Measurements from ENCODE around the gene VKORC1. TPM values are rescaled to one million over a fixed set of nuclear protein-coding genes. Genes with fewer than 3 reads are reported as not detected.

VKORC1 gene
- total RNA-seq, 6 experiments from 2014 or later, result 123 to 184 (median 130) TPM

DNA sequence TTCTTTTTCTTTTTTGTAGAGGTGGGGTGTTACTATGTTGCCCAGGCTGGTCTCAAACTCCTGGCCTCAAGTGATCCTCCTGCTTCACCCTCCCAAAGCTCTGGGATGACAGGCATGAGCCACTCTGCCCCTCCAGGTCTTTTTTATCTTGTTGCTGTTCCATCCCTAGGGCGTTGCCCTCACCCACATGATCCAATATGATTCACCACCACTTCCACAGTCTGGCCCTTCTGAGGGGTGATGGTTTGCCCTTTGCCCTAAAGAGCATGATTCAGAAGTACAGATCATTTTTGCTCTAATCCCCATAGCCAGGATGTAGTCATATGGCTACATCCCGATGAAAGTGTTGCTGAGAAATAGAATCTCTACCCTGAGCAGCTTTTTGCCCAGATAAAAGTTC is 42.5 kb downstream of the VKORC1 start:
- peaks cover 18% of the 10 kb centered on the region for H3K36me3 Mint-ChIP-seq (ENCODE audit: low read depth)
- H3K4me3 Mint-ChIP-seq, result peak overlapping the region; percentile 61
- peak overlapping the region; percentile 98 for H3K27ac Mint-ChIP-seq
- no peaks in the 10 kb centered on the region for H3K9me3 Mint-ChIP-seq
- H3K4me1 Mint-ChIP-seq (ENCODE audit: low read depth), result peaks cover 24% of the 10 kb centered on the region
- peaks cover 4% of the 10 kb centered on the region for H3K27me3 Mint-ChIP-seq (ENCODE audit: insufficient read depth)
- DNase-seq, result peak; percentile 95
- TF ChIP-seq CTCF (IDR thresholded peaks at IDR 0.05), result no peak

DNA sequence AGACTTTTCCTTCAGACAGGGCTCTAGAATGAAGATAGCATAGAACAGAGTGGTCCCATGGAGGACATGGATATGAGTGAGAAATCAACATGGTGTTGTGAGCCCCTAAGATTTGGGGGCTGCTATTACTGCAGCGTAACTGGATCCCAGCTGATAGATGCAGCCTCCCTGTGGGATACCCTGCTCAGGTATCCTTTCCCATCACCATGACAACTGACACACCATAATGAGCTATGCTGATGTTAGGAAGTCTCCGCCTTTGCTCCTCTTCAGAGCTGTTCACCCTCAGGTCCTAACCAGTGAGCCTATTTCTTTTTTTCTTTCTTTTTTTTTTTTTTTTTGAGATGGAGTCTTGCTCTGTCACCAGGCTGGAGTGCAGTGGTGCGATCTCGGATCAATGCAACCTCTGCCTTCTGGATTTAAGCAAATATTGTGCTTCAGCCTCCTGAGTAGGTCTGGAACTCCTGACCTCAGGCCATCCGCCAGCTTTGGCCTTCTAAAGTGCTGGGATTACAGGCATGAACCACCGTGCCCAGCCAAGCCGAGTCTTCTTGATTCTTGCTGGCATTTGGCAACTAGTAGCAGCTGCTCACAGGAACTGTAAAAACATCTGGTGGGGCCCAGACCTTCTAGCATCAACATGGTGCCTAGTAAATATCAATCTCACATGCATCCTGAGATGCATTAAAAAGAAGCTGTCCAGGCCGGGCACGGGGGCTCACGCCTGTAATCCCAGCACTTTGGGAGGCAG is 44.1 kb downstream of the VKORC1 start:
- Mint-ChIP-seq H3K9me3 (no peaks in the 10 kb centered on the region), H3K36me3 (ENCODE audit: low read depth) (peaks cover 5% of the 10 kb centered on the region), H3K4me3 (no peak overlapping the region), H3K4me1 (ENCODE audit: low read depth) (peaks cover 24% of the 10 kb centered on the region), H3K27ac (0 out of 2 replicates have a peak overlapping the region, but pooled peaks have one; percentile 29), H3K27me3 (ENCODE audit: insufficient read depth) (peaks cover 4% of the 10 kb centered on the region)
- no peak for TF ChIP-seq CTCF (IDR thresholded peaks at IDR 0.05)
- no peak for DNase-seq

DNA sequence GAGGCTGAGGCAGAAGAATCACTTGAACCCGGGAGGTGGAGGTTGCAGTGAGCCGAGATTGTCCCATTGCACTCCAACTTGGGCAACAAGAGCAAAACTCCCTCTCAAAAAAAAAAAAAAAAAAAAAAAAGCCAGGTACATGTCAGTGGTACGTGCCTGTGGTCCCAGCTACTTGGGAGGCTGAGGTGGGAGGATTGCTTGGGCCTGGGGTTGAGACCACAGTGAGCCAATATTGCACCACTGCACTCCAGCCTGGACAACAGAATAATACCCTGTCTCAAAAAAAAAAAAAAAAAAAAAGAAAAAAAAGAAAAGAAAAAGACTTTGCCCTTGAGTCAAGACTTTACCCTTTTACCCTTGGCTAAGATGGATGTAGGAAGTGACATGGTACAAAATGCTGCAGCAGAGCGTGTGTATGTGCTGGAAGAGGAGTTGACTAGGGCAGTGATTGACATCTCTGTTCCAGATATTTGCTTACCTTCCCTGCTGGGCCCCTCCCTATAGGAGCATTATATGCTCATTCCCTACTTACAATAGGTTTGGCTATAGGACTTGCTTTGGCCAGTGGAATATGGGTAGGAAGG is 50.6 kb downstream of the VKORC1 start:
- no peak overlapping the region for H3K27ac Mint-ChIP-seq

DNA sequence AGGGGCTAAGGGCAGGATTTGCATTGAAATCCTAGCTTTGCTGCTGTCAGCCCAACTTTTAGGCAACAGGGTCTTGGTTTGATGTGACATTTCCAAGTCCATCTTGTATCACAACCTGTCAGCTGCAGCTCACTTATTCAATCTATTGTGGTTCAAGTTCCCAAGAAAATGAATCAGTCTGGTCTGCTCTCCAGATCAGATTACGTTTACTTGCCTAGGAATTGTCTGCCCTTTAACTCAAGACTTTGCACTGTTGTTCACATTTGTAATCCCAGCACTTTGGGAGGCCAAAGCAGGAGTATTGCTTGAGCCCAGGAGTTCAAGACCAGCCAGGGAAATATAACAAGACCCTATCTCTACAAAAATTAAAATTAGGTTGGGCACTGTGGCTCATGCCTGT is 51.2 kb downstream of the VKORC1 start:
- Mint-ChIP-seq H3K4me1 (ENCODE audit: low read depth) (no peaks in the 10 kb centered on the region), H3K27me3 (ENCODE audit: insufficient read depth) (no peaks in the 10 kb centered on the region; the same call in none of the 2 replicates), H3K27ac (no peak overlapping the region), H3K9me3 (no peaks in the 10 kb centered on the region), H3K36me3 (ENCODE audit: low read depth) (peaks cover 8% of the 10 kb centered on the region; the same call in 1 of the 2 replicates), H3K4me3 (no peak overlapping the region)
- DNase-seq, result no peak
- no peak for TF ChIP-seq CTCF (IDR thresholded peaks at IDR 0.05)

More for the DNA sequence above, 50.6 kb downstream of the VKORC1 start:
- no peak for TF ChIP-seq CTCF (IDR thresholded peaks at IDR 0.05)
- peaks cover 8% of the 10 kb centered on the region; the same call in 1 of the 2 replicates for H3K36me3 Mint-ChIP-seq (ENCODE audit: low read depth)
- H3K27me3 Mint-ChIP-seq (ENCODE audit: insufficient read depth), result peaks cover 2% of the 10 kb centered on the region
- H3K9me3 Mint-ChIP-seq, result no peaks in the 10 kb centered on the region
- no peak overlapping the region for H3K4me3 Mint-ChIP-seq
- H3K4me1 Mint-ChIP-seq (ENCODE audit: low read depth), result no peaks in the 10 kb centered on the region
- no peak for DNase-seq

DNA sequence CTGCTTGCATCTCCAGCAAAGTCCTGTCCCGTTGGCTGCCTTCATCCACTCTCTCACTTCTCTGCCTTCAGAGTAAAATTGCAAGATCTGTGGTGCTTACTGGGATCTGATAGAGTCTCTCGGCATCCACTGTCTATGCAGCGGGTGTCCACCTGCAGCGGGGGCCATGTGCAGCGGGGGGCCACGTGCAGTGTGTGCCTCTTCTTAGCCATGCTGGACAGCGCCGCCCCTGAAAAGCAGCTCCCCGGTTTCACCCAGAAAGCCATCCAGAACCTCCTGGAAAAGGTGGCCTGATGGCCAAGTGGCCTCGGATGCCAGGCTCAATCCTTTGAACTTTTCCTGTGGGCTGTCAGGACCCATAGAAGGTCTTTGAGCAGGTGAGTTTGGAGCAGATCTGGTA is 51.7 kb downstream of the VKORC1 start:
- Mint-ChIP-seq H3K27ac (no peak overlapping the region), H3K36me3 (ENCODE audit: low read depth) (peaks cover 8% of the 10 kb centered on the region; the same call in 1 of the 2 replicates), H3K9me3 (no peaks in the 10 kb centered on the region), H3K4me3 (no peak overlapping the region), H3K27me3 (ENCODE audit: insufficient read depth) (no peaks in the 10 kb centered on the region; the same call in none of the 2 replicates), H3K4me1 (ENCODE audit: low read depth) (no peaks in the 10 kb centered on the region)
- no peak for TF ChIP-seq CTCF (IDR thresholded peaks at IDR 0.05)
- DNase-seq, result no peak

Other genes with a start within 250 kb of the VKORC1 start
- gene BCL7C, start 200.7 kb downstream of the VKORC1 start, total RNA-seq (2021; fragmentation: NEBNext Ultra II Directional; extraction: Animal tissue kit (Norgen Biotek cat#: 25700)), result 10 to 100 TPM; 42.7 to 52.7 (median 48.4) TPM
- gene CTF1, start 198.2 kb downstream of the VKORC1 start, total RNA-seq (2021; fragmentation: NEBNext Ultra II Directional; extraction: Animal tissue kit (Norgen Biotek cat#: 25700)), result 10 to 100 TPM; 12.0 to 16.3 (median 14.0) TPM
- gene FBXL19, start 171.2 kb downstream of the VKORC1 start, total RNA-seq (2021; fragmentation: NEBNext Ultra II Directional; extraction: Animal tissue kit (Norgen Biotek cat#: 25700)), result 10 to 100 TPM; 21.9 to 25.8 (median 23.4) TPM
- 10 to 100 TPM; 15.2 to 26.2 (median 18.4) TPM for gene ORAI3, start 145.7 kb downstream of the VKORC1 start, total RNA-seq (2021; fragmentation: NEBNext Ultra II Directional; extraction: Animal tissue kit (Norgen Biotek cat#: 25700))
- gene SETD1A, start 137.0 kb downstream of the VKORC1 start, total RNA-seq (2021; fragmentation: NEBNext Ultra II Directional; extraction: Animal tissue kit (Norgen Biotek cat#: 25700)), result 10 to 100 TPM; 13.4 to 15.8 (median 14.4) TPM
- 10 to 100 TPM; 15.1 to 24.6 (median 18.6) TPM for gene HSD3B7, start 109.6 kb downstream of the VKORC1 start, total RNA-seq (2021; fragmentation: NEBNext Ultra II Directional; extraction: Animal tissue kit (Norgen Biotek cat#: 25700))
- gene STX1B, start 84.2 kb downstream of the VKORC1 start, total RNA-seq (2021; fragmentation: NEBNext Ultra II Directional; extraction: Animal tissue kit (Norgen Biotek cat#: 25700)), result 1 to 10 TPM; 6.7 to 9.9 (median 7.1) TPM
- gene STX4, start 61.2 kb downstream of the VKORC1 start, total RNA-seq (2021; fragmentation: NEBNext Ultra II Directional; extraction: Animal tissue kit (Norgen Biotek cat#: 25700)), result 10 to 100 TPM; 56.3 to 71.2 (median 64.2) TPM
- gene ZNF668, start 20.6 kb downstream of the VKORC1 start, total RNA-seq (2021; fragmentation: NEBNext Ultra II Directional; extraction: Animal tissue kit (Norgen Biotek cat#: 25700)), result 10 to 100 TPM; 15.0 to 24.5 (median 17.5) TPM
- 10 to 100 TPM; 13.0 to 16.3 (median 14.7) TPM for gene ZNF646, start 20.4 kb downstream of the VKORC1 start, total RNA-seq (2021; fragmentation: NEBNext Ultra II Directional; extraction: Animal tissue kit (Norgen Biotek cat#: 25700))
- 1 to 10 TPM in 5 of 6 experiments, under 1 TPM in 1; 0.85 to 2.6 (median 1.4) TPM for gene PRSS53, start 5.9 kb downstream of the VKORC1 start, total RNA-seq (2021; fragmentation: NEBNext Ultra II Directional; extraction: Animal tissue kit (Norgen Biotek cat#: 25700))
- gene BCKDK, start 13.6 kb upstream of the VKORC1 start, total RNA-seq (2021; fragmentation: NEBNext Ultra II Directional; extraction: Animal tissue kit (Norgen Biotek cat#: 25700)), result 10 to 100 TPM; 56.8 to 64.8 (median 59.4) TPM
- gene KAT8, start 22.9 kb upstream of the VKORC1 start, total RNA-seq (2021; fragmentation: NEBNext Ultra II Directional; extraction: Animal tissue kit (Norgen Biotek cat#: 25700)), result 10 to 100 TPM; 28.1 to 31.8 (median 29.6) TPM
- not detected for gene PRSS8, start 40.9 kb upstream of the VKORC1 start, total RNA-seq (2021; fragmentation: NEBNext Ultra II Directional; extraction: Animal tissue kit (Norgen Biotek cat#: 25700))
- gene PRSS36, start 55.3 kb upstream of the VKORC1 start, total RNA-seq (2021; fragmentation: NEBNext Ultra II Directional; extraction: Animal tissue kit (Norgen Biotek cat#: 25700)), result under 1 TPM in 4 of 6 experiments, not detected in 2; 0.38 to 0.60 (median 0.47) TPM
- gene FUS, start 85.3 kb upstream of the VKORC1 start, total RNA-seq (2021; fragmentation: NEBNext Ultra II Directional; extraction: Animal tissue kit (Norgen Biotek cat#: 25700)), result 100 to 1,000 TPM; 275 to 504 (median 422) TPM
- gene PYCARD, start 108.0 kb upstream of the VKORC1 start, total RNA-seq (2021; fragmentation: NEBNext Ultra II Directional; extraction: Animal tissue kit (Norgen Biotek cat#: 25700)), result 10 to 100 TPM; 13.0 to 23.1 (median 22.5) TPM
- gene TRIM72, start 119.3 kb upstream of the VKORC1 start, total RNA-seq (2021; fragmentation: NEBNext Ultra II Directional; extraction: Animal tissue kit (Norgen Biotek cat#: 25700)), result under 1 TPM in 1 of 6 experiments, not detected in 5; 0.05 TPM
- gene PYDC1, start 122.3 kb upstream of the VKORC1 start, total RNA-seq (2021; fragmentation: NEBNext Ultra II Directional; extraction: Animal tissue kit (Norgen Biotek cat#: 25700)), result not detected
- not detected for gene ITGAM, start 165.2 kb upstream of the VKORC1 start, total RNA-seq (2021; fragmentation: NEBNext Ultra II Directional; extraction: Animal tissue kit (Norgen Biotek cat#: 25700))

Measured in HFFc6 (cell line).